SK-N-SH treated with all-trans-retinoic acid at 6 μM for 48 hours (cell line): Measurements from ENCODE around the gene B3GALT2.

Source experiments
- CSDC2 ChIP-seq: fragments of 250-450 bp; sonication (Bioruptor Pico); IDR thresholded peaks from 2 replicates; pipeline ENCODE4 v1.5.0; 2020; ENCODE audit warnings: mild to moderate bottlenecking, moderate library complexity
- PATZ1 ChIP-seq: fragments of 250-450 bp; sonication (Bioruptor Pico); IDR thresholded peaks from 2 replicates; pipeline ENCODE4 v1.8.0; 2020; ENCODE audit warnings: mild to moderate bottlenecking, moderate library complexity, borderline replicate concordance

- TF ChIP-seq CSDC2 (CRISPR knock-in tag) = no peak
- TF ChIP-seq PATZ1 (CRISPR knock-in tag) = no peak
These were observed at the start of gene B3GALT2 for GRCh38 chr1:193185901-193186731.
